B cell (primary cell): ENCODE data around the gene CAMTA1. TPM values are rescaled to one million over a fixed set of nuclear protein-coding genes. Genes with fewer than 3 reads are reported as not detected.

Experiments
- ATAC-seq: fragments of 200-7000 bp; cut with Tn5 transposase; one replicate; pipeline ENCODE4 v1.10.0; 2021; ENCODE audit warnings: low read depth, mild to moderate bottlenecking, moderate number of reproducible peaks, moderate library complexity
- CTCF ChIA-PET: fragments of 350-600 bp; sonication (Branson Sonifier 250); formaldehyde crosslinking; loops from one replicate; lab custom pipeline; 2021; ENCODE audit warnings: antibody characterized with exemption, inconsistent platforms; lab: Charles Lee
- POLR2A ChIA-PET: fragments of 350-600 bp; sonication (Branson Sonifier 250); formaldehyde crosslinking; loops from one replicate; lab custom pipeline; 2021; ENCODE audit warnings: antibody characterized with exemption; lab: Charles Lee
- DNase-seq: peaks from one replicate; pipeline ENCODE4 v3.0.0; 2013
- H2AFZ ChIP-seq: 2 replicates; pipeline ENCODE4 v1.6.1; 2012; ENCODE audit warnings: mild to moderate bottlenecking, low read depth, low read length; ENCODE audit not compliant: insufficient read depth, poor library complexity, severe bottlenecking
- H3K27ac ChIP-seq, 2 donors: 1 replicate in 1 of 2; 2 replicates in 1 of 2; pipeline ENCODE4 v1.5.1; 2012 to 2013; ENCODE audit warnings: low read length in 2 of 2, mild to moderate bottlenecking in 2 of 2, moderate library complexity in 1 of 2
- H3K27me3 ChIP-seq, 4 experiments: fragments of 200-600 bp in 1 of 4; sonication (generic) in 1 of 4; replicated peaks in 1 of 4; 1 replicate in 2 of 4; 2 replicates in 2 of 4; pipeline versions ENCODE4 v1.6.1 to v1.7.0; 2013 to 2016; ENCODE audit warnings: low read length in 3 of 4, mild to moderate bottlenecking in 2 of 4, mixed read lengths in 1 of 4, moderate library complexity in 1 of 4; ENCODE audit not compliant: insufficient read depth in 4 of 4, control insufficient read depth in 3 of 4; ENCODE audit errors: control extremely low read depth in 1 of 4
- H3K36me3 ChIP-seq, 2 experiments: replicated peaks in 1 of 2; 1 replicate in 1 of 2; 2 replicates in 1 of 2; pipeline versions ENCODE4 v1.6.1 to v1.7.1; 2013; ENCODE audit warnings: low read length in 1 of 2; ENCODE audit not compliant: insufficient read depth in 2 of 2, control insufficient read depth in 1 of 2; ENCODE audit errors: control extremely low read depth in 1 of 2, extremely low read depth in 1 of 2
- H3K4me1 ChIP-seq, 2 donors: fragments of 200-600 bp in 1 of 2; sonication (generic) in 1 of 2; 1 replicate in 1 of 2; 2 replicates in 1 of 2; pipeline versions ENCODE4 v1.5.1 to v1.6.1; 2013 to 2017; ENCODE audit warnings: low read length in 2 of 2; ENCODE audit not compliant: control insufficient read depth in 2 of 2, insufficient read depth in 2 of 2
- H3K4me2 ChIP-seq: replicated peaks from 2 replicates; pipeline ENCODE3; 2012; ENCODE audit warnings: mild to moderate bottlenecking, low read depth, low read length; ENCODE audit not compliant: poor library complexity, severe bottlenecking
- H3K4me3 ChIP-seq, 5 experiments: fragments of 200-600 bp in 1 of 5; sonication (generic) in 1 of 5; 1 replicate in 3 of 5; 2 replicates in 2 of 5; pipeline versions ENCODE4 v1.5.1 to v1.7.0; 2011 to 2016; ENCODE audit warnings: low read length in 4 of 5, mild to moderate bottlenecking in 4 of 5, low read depth in 2 of 5, control low read depth in 1 of 5, moderate library complexity in 1 of 5; ENCODE audit not compliant: insufficient read depth in 1 of 5; ENCODE audit errors: control extremely low read depth in 1 of 5, extremely low read depth in 1 of 5
- H3K79me2 ChIP-seq: fragments of 200-600 bp; sonication (generic); one replicate; pipeline ENCODE4 v1.6.0; 2016; ENCODE audit warnings: low read length; ENCODE audit not compliant: control insufficient read depth, insufficient read depth
- H3K9ac ChIP-seq: fragments of 200-600 bp; sonication (generic); 2 replicates; pipeline ENCODE4 v1.6.1; 2017; ENCODE audit warnings: mild to moderate bottlenecking, low read length, moderate library complexity
- H3K9me3 ChIP-seq, 3 donors: one replicate each; pipeline versions ENCODE4 v1.6.1 to v1.7.1; 2013; ENCODE audit warnings: low read length in 2 of 3; ENCODE audit not compliant: control insufficient read depth in 2 of 3, insufficient read depth in 1 of 3; ENCODE audit errors: control extremely low read depth in 1 of 3
- H4K20me1 ChIP-seq: 2 replicates; pipeline ENCODE4 v1.6.0; 2012; ENCODE audit warnings: mild to moderate bottlenecking, low read length; ENCODE audit not compliant: insufficient read depth, control insufficient read depth, poor library complexity, severe bottlenecking
- H3K27ac Mint-ChIP-seq: one replicate; pipeline ENCODE4 v1.8.0; 2021; ENCODE audit warnings: mixed read lengths
- H3K27me3 Mint-ChIP-seq: one replicate; pipeline ENCODE4 v1.8.0; 2021; ENCODE audit warnings: mixed read lengths
- H3K4me1 Mint-ChIP-seq: one replicate; pipeline ENCODE4 v1.8.0; 2021; ENCODE audit warnings: mixed read lengths
- H3K4me3 Mint-ChIP-seq: one replicate; pipeline ENCODE4 v1.8.0; 2021; ENCODE audit warnings: mixed read lengths
- H3K9me3 Mint-ChIP-seq: one replicate; pipeline ENCODE4 v1.8.0; 2022; ENCODE audit warnings: mixed read lengths; ENCODE audit not compliant: insufficient read depth
- EZH2 ChIP-seq: IDR thresholded peaks from 2 replicates; pipeline ENCODE4 v1.6.1; 2012; ENCODE audit warnings: borderline replicate concordance, low read depth, mild to moderate bottlenecking, moderate library complexity, low read length; ENCODE audit not compliant: insufficient read depth, poor library complexity, severe bottlenecking
- WGBS: methylation state at CpG from one replicate; pipeline ENCODE4 v1.1.5; 2013; ENCODE audit warnings: missing lambda C conversion rate; ENCODE audit not compliant: insufficient coverage; 5-methylcytosine and 5-hydroxymethylcytosine counted together
- intact Hi-C: fragments of 100-400 bp; cut with micrococcal nuclease; formaldehyde crosslinking; loops from one replicate; pipeline ENCODE4 v1.10.0; 2022
- polyA plus RNA-seq: library from polyadenylated mRNA; depleted of rRNA; stranded (reverse); fragments of >200 nt; gene quantifications from 2 replicates; pipeline ENCODE4 v1.2.3, GENCODE V29; 2012
- total RNA-seq, 2 donors: library from RNA; stranded (reverse); fragments of 120-200 nt in 1 of 2; gene quantifications; 1 replicate in 1 of 2; 2 replicates in 1 of 2; pipeline versions ENCODE4 v1.2.3 to v1.2.4, GENCODE V29; 2013 to 2022
- TF ChIP-seq, protein P1 (sequence below): fragments of 200-600 bp; IDR thresholded peaks from one replicate; pipeline ENCODE4 v1.8.0; 2022; ENCODE audit warnings: antibody characterized with exemption, mild to moderate bottlenecking

The CAMTA1 gene
- total and polyA plus RNA-seq, 2 donors (not counting 1 experiment from before 2014, with no cell fraction given), result 42.2 to 45.7 TPM

DNA sequence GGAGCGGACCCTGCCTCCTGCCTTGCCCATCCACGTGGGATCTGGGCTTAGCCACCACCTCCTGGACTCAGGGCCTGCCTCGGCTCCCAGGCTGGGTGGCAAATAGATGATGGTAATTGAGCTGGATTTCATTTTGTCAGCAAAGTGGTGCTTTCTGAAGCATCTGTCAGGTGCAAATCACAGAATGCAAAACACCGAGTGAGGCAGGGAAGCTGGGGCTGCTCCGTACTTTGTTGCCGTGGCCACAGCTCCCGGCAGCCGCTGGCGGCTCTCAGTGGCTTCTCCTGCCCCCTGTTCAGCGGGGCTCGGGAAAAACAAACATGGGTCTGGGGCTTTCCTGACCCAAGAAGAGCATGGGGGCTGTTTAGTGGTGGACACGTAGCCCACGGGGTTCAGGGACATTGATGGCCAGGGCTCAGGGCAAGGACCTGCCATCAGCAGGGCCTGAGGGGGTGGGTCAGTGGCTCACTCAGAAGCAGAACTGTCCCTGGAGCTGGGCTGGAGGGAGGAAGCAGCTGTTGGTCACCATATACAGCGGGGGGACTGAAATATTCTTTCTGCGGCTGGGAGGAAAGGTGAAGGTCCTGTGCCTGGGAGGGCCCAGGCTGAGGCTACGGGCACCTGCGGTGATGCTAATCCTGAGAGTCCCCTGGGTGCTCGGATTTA is 855.8 kb downstream of the CAMTA1 start:
- CTCF ChIA-PET, result interaction anchor here (0.7 kb wide), 1 partner anchor 24 kb away, joined by 3 read pairs; no protein-coding TSS in a partner anchor
- H3K4me1 ChIP-seq, result no peaks in the 10 kb centered on the region
- DNase-seq (no peak), ATAC-seq (no peak)
- no peaks in the 10 kb centered on the region for H4K20me1 ChIP-seq
- no peak overlapping the region for H3K9ac ChIP-seq
- no peak overlapping the region for H3K4me3 ChIP-seq
- no peak overlapping the region for H3K4me2 ChIP-seq
- H3K27me3 ChIP-seq, result no peaks in the 10 kb centered on the region
- POLR2A ChIA-PET, result no interaction called here
- no peak overlapping the region for H2AFZ ChIP-seq
- Mint-ChIP-seq H3K27ac (no peak overlapping the region), H3K4me1 (no peaks in the 10 kb centered on the region), H3K9me3 (peaks cover 5% of the 10 kb centered on the region), H3K4me3 (no peak overlapping the region), H3K27me3 (peaks cover 4% of the 10 kb centered on the region)
- no peaks in the 10 kb centered on the region for H3K79me2 ChIP-seq
- H3K9me3 ChIP-seq, result peaks cover 0 to 9% (median 0%) of the 10 kb centered on the region in 3 donors
- H3K27ac ChIP-seq, result no peak overlapping the region
- WGBS, result 90% methylated on average over 18 of the region's 18 CpGs
- TF ChIP-seq EZH2, result no peak
- TF ChIP-seq, protein P1, sequence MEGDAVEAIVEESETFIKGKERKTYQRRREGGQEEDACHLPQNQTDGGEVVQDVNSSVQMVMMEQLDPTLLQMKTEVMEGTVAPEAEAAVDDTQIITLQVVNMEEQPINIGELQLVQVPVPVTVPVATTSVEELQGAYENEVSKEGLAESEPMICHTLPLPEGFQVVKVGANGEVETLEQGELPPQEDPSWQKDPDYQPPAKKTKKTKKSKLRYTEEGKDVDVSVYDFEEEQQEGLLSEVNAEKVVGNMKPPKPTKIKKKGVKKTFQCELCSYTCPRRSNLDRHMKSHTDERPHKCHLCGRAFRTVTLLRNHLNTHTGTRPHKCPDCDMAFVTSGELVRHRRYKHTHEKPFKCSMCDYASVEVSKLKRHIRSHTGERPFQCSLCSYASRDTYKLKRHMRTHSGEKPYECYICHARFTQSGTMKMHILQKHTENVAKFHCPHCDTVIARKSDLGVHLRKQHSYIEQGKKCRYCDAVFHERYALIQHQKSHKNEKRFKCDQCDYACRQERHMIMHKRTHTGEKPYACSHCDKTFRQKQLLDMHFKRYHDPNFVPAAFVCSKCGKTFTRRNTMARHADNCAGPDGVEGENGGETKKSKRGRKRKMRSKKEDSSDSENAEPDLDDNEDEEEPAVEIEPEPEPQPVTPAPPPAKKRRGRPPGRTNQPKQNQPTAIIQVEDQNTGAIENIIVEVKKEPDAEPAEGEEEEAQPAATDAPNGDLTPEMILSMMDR, result no peak
- intact Hi-C loops, result no loop called here
- H3K36me3 ChIP-seq, result no peaks in the 10 kb centered on the region

DNA sequence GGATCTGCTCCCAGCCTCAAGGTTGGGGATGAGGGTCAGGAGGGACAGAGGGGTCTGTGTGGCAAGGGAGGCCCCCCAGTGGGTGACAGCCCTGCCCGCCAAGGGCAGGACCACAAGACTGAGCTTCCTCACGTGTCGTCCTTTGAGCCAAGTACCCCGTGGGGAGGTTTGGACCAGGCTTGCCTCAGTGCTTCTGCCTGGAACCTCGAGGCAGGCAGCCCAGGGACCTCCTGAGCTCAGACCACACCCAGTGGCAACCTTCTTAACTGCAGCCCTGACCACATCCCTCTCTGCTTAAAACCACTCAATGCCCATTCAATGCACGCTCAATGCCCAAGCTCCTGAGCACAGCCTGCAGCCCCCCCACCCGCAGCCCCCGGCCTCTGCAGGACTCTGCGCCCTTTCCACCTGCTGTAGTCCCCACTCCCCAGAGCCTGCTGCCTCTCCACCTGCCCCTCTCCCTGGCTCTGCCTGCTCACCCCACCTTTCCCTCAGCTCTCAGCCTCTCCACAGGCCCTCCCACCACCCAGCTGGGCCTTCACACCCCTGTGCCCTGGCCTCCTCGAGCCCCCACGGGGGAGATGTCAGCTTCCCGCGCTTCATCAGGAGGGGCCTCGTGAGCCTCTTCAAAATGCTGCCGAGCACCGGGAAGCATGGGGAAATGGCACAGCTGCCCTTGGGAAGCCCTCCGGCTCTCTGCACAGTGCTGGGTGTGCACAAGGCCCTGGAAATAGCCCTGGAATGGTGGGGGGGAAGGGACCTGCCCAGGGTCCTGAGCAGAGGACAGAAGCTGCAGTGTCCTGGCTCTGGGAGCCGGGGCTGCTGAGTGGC is 856.5 kb downstream of the CAMTA1 start:
- no peak for DNase-seq
- Histone ChIP-seq H3K4me1 (no peaks in the 10 kb centered on the region), H3K27me3 (no peaks in the 10 kb centered on the region), H3K27ac (no peak overlapping the region), H4K20me1 (no peaks in the 10 kb centered on the region), H2AFZ (no peak overlapping the region), H3K4me3 (no peak overlapping the region), H3K9me3 (peaks cover 0 to 17% (median 0%) of the 10 kb centered on the region in 3 donors), H3K9ac (no peak overlapping the region), H3K4me2 (no peak overlapping the region), H3K36me3 (no peaks in the 10 kb centered on the region), H3K79me2 (no peaks in the 10 kb centered on the region)
- Mint-ChIP-seq H3K27ac (no peak overlapping the region), H3K27me3 (peaks cover 4% of the 10 kb centered on the region), H3K4me1 (no peaks in the 10 kb centered on the region), H3K9me3 (peaks cover 5% of the 10 kb centered on the region), H3K4me3 (no peak overlapping the region)
- intact Hi-C loops, result no loop called here
- WGBS, result 77% methylated on average over 18 of the region's 18 CpGs
- ChIA-PET POLR2A (no interaction called here), CTCF (interaction anchor here (0.7 to 1.1 kb wide), 2 partner anchors 23 kb away, joined by 3 read pairs; no protein-coding TSS in a partner anchor)
- no peak for ATAC-seq
- no peak for TF ChIP-seq EZH2
- TF ChIP-seq, protein P1, result no peak
